Measurements from ENCODE around the gene FRY.

DNA sequence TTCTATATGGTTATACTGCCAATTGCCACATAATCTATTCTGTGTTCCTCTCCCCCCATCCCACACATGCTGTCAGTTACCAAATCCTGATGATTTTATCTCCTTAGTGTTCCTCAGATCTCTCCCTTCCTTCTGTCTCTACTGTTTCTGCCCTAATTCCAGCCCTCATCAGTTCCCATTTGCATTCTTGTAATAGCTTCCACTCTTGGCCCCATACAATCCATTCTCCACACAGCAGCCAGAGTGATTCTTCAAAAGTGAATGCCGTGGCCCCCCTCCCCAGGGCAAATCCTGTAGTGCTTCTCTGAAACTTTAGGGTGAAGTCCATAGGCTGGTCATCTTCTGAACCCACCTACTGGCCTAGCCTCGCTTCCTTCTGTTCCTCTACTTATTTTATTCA lies 169.2 kb downstream of the FRY start:
- TF ChIP-seq, protein P1, sequence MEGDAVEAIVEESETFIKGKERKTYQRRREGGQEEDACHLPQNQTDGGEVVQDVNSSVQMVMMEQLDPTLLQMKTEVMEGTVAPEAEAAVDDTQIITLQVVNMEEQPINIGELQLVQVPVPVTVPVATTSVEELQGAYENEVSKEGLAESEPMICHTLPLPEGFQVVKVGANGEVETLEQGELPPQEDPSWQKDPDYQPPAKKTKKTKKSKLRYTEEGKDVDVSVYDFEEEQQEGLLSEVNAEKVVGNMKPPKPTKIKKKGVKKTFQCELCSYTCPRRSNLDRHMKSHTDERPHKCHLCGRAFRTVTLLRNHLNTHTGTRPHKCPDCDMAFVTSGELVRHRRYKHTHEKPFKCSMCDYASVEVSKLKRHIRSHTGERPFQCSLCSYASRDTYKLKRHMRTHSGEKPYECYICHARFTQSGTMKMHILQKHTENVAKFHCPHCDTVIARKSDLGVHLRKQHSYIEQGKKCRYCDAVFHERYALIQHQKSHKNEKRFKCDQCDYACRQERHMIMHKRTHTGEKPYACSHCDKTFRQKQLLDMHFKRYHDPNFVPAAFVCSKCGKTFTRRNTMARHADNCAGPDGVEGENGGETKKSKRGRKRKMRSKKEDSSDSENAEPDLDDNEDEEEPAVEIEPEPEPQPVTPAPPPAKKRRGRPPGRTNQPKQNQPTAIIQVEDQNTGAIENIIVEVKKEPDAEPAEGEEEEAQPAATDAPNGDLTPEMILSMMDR (conservative IDR thresholded peaks at IDR 0.05; ENCODE audit: low read depth, low read length) = no peak
- TF ChIP-seq EZH2 (IDR thresholded peaks at IDR 0.05; ENCODE audit: low read length, unreplicated experiment) (no peak), EZH2phosphoT487 (IDR thresholded peaks at IDR 0.05; ENCODE audit: borderline replicate concordance, low read length) (no peak)

All from PC-3 (cell line).